Measurements from ENCODE around the gene DCAF8. TPM values are rescaled to one million over a fixed set of nuclear protein-coding genes. Genes with fewer than 3 reads are reported as not detected.

Gene DCAF8
- total RNA-seq, 1 donor from 2014 or later, result 107 TPM

DNA sequence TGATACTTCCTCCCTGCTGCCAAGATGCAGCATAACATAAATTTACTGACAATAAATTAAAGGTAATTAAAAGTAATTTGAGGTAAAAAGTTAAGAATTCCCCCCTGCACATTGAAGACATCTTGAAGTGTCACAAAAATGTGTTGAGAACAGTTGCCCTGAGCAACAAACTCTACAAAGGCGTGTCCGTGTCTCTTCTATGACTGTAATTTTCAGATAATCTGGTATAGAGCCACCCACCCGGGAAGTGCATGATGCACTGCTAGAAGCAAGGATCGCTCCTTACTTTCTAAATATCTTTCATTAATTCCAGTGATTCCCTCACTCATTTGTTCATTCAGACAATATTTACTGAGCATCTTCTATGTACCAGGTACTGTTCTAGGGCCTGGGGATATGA is 83.0 kb downstream of the DCAF8 start:
- Histone ChIP-seq H3K36me3 (ENCODE audit: insufficient read depth, low read length) (no peaks in the 10 kb centered on the region), H3K79me2 (ENCODE audit: insufficient read depth, low read length) (no peaks in the 10 kb centered on the region), H3K9ac (ENCODE audit: low read length) (no peak overlapping the region), H3K27ac (ENCODE audit: low read depth, low read length) (no peak overlapping the region), H3K4me2 (ENCODE audit: low read length) (no peak overlapping the region), H3K4me1 (ENCODE audit: insufficient read depth, low read length) (no peaks in the 10 kb centered on the region), H3K27me3 (ENCODE audit: insufficient read depth, low read length) (no peaks in the 10 kb centered on the region), H2AFZ (ENCODE audit: low read depth, low read length) (no peak overlapping the region), H3K9me3 (ENCODE audit: insufficient read depth, low read depth, low read length) (no peaks in the 10 kb centered on the region), H3K4me3 (ENCODE audit: insufficient read depth, low read depth, low read length) (no peak overlapping the region), H4K20me1 (ENCODE audit: insufficient read depth, low read length) (no peaks in the 10 kb centered on the region)
- H3K9me3 Mint-ChIP-seq (ENCODE audit: unreplicated experiment), result peaks cover 2% of the 10 kb centered on the region
- TF ChIP-seq, protein P1, sequence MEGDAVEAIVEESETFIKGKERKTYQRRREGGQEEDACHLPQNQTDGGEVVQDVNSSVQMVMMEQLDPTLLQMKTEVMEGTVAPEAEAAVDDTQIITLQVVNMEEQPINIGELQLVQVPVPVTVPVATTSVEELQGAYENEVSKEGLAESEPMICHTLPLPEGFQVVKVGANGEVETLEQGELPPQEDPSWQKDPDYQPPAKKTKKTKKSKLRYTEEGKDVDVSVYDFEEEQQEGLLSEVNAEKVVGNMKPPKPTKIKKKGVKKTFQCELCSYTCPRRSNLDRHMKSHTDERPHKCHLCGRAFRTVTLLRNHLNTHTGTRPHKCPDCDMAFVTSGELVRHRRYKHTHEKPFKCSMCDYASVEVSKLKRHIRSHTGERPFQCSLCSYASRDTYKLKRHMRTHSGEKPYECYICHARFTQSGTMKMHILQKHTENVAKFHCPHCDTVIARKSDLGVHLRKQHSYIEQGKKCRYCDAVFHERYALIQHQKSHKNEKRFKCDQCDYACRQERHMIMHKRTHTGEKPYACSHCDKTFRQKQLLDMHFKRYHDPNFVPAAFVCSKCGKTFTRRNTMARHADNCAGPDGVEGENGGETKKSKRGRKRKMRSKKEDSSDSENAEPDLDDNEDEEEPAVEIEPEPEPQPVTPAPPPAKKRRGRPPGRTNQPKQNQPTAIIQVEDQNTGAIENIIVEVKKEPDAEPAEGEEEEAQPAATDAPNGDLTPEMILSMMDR (IDR thresholded peaks at IDR 0.05; ENCODE audit: insufficient read depth, low read depth, low read length), result no peak
- no peak for TF ChIP-seq EZH2 (IDR thresholded peaks at IDR 0.05; ENCODE audit: insufficient read depth, low read length)
- H3K36me3 Mint-ChIP-seq (ENCODE audit: low read depth, unreplicated experiment), result no peaks in the 10 kb centered on the region
- H3K27ac Mint-ChIP-seq (ENCODE audit: unreplicated experiment), result no peak overlapping the region
- DNase-seq (ENCODE audit: low read depth) (no peak), FAIRE-seq (no peak)
- no peak overlapping the region for H3K4me3 Mint-ChIP-seq (ENCODE audit: unreplicated experiment)
- H3K27me3 Mint-ChIP-seq (ENCODE audit: low read depth, unreplicated experiment), result peaks cover 6% of the 10 kb centered on the region
- peaks cover 14% of the 10 kb centered on the region for H3K4me1 Mint-ChIP-seq (ENCODE audit: low read depth, unreplicated experiment)

DNA sequence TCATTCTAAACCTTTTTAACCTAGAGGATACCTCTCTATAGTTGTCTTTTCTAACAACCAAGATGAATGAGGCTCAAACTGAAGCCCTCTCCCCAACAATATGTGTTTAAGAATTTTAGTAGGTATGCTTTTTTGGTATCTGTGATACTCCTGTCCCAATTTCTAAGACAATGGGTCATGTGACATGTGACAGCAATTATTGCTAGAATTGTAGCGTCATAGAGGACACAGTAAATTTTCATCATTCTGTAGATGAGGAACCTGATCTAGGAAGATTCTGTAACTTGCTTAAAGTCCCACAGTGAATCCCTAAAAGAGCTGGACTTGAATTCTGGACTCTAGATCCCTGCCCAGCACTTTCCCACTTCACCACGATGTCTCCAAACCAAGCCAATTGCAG is 83.6 kb downstream of the DCAF8 start:
- Mint-ChIP-seq H3K36me3 (ENCODE audit: low read depth, unreplicated experiment) (no peaks in the 10 kb centered on the region), H3K4me1 (ENCODE audit: low read depth, unreplicated experiment) (peaks cover 14% of the 10 kb centered on the region), H3K4me3 (ENCODE audit: unreplicated experiment) (no peak overlapping the region), H3K27ac (ENCODE audit: unreplicated experiment) (no peak overlapping the region), H3K9me3 (ENCODE audit: unreplicated experiment) (peaks cover 2% of the 10 kb centered on the region), H3K27me3 (ENCODE audit: low read depth, unreplicated experiment) (peaks cover 12% of the 10 kb centered on the region)
- Histone ChIP-seq H3K4me1 (ENCODE audit: insufficient read depth, low read length) (no peaks in the 10 kb centered on the region), H4K20me1 (ENCODE audit: insufficient read depth, low read length) (no peaks in the 10 kb centered on the region), H3K27me3 (ENCODE audit: insufficient read depth, low read length) (peaks cover 2% of the 10 kb centered on the region), H3K9me3 (ENCODE audit: insufficient read depth, low read depth, low read length) (no peaks in the 10 kb centered on the region), H3K79me2 (ENCODE audit: insufficient read depth, low read length) (no peaks in the 10 kb centered on the region), H3K4me3 (ENCODE audit: insufficient read depth, low read depth, low read length) (no peak overlapping the region), H3K4me2 (ENCODE audit: low read length) (no peak overlapping the region), H3K9ac (ENCODE audit: low read length) (no peak overlapping the region), H2AFZ (ENCODE audit: low read depth, low read length) (no peak overlapping the region), H3K36me3 (ENCODE audit: insufficient read depth, low read length) (no peaks in the 10 kb centered on the region), H3K27ac (ENCODE audit: low read depth, low read length) (no peak overlapping the region)
- FAIRE-seq (no peak), DNase-seq (ENCODE audit: low read depth) (no peak)
- TF ChIP-seq, protein P1 (IDR thresholded peaks at IDR 0.05; ENCODE audit: insufficient read depth, low read depth, low read length), result no peak
- no peak for TF ChIP-seq EZH2 (IDR thresholded peaks at IDR 0.05; ENCODE audit: insufficient read depth, low read length)

DNA sequence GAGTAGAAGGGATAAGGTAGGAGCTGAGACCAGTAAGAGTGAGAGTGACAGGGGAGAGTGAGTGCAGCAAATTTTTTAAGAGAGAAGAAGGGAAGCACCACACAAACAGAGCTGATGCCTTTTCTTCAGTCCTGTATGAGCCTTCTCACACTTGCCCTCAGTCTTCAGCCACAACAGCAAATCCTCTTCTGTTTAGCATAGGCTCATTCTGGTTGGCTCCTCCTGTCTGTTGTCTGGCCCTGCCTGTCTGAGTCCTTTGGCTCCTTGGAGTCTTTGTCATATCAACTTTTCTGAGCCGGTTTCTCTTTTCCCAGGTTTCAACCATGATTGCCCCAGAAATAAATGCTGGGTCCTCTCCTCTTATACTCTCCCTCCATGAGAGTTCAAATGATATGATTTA is 84.7 kb downstream of the DCAF8 start:
- Histone ChIP-seq H3K27ac (ENCODE audit: low read depth, low read length) (no peak overlapping the region), H3K79me2 (ENCODE audit: insufficient read depth, low read length) (no peaks in the 10 kb centered on the region), H3K9ac (ENCODE audit: low read length) (no peak overlapping the region), H3K27me3 (ENCODE audit: insufficient read depth, low read length) (peaks cover 5% of the 10 kb centered on the region), H3K4me1 (ENCODE audit: insufficient read depth, low read length) (no peaks in the 10 kb centered on the region), H3K4me3 (ENCODE audit: insufficient read depth, low read depth, low read length) (no peak overlapping the region), H3K4me2 (ENCODE audit: low read length) (no peak overlapping the region), H3K36me3 (ENCODE audit: insufficient read depth, low read length) (no peaks in the 10 kb centered on the region), H4K20me1 (ENCODE audit: insufficient read depth, low read length) (no peaks in the 10 kb centered on the region), H3K9me3 (ENCODE audit: insufficient read depth, low read depth, low read length) (no peaks in the 10 kb centered on the region), H2AFZ (ENCODE audit: low read depth, low read length) (no peak overlapping the region)
- Mint-ChIP-seq H3K36me3 (ENCODE audit: low read depth, unreplicated experiment) (no peaks in the 10 kb centered on the region), H3K27me3 (ENCODE audit: low read depth, unreplicated experiment) (peaks cover 21% of the 10 kb centered on the region), H3K9me3 (ENCODE audit: unreplicated experiment) (peaks cover 2% of the 10 kb centered on the region), H3K4me1 (ENCODE audit: low read depth, unreplicated experiment) (peaks cover 14% of the 10 kb centered on the region), H3K4me3 (ENCODE audit: unreplicated experiment) (no peak overlapping the region), H3K27ac (ENCODE audit: unreplicated experiment) (peak overlapping the region; percentile 19)
- TF ChIP-seq, protein P1 (IDR thresholded peaks at IDR 0.05; ENCODE audit: insufficient read depth, low read depth, low read length), result no peak
- no peak for TF ChIP-seq EZH2 (IDR thresholded peaks at IDR 0.05; ENCODE audit: insufficient read depth, low read length)
- no peak for FAIRE-seq
- DNase-seq (ENCODE audit: low read depth), result no peak

All from astrocyte (in vitro differentiated cells and primary cell).